Esophagus squamous epithelium (tissue), 4 donors: ENCODE results near the gene MYO9A.

Source experiments
- CTCF ChIP-seq, 6 experiments: fragments of 450-650 bp in 4 of 6; fragments of 200-600 bp in 2 of 6; sonication (generic) in 2 of 6; IDR thresholded peaks; one replicate each; pipeline ENCODE4 v1.5.1; 2016 to 2019; ENCODE audit warnings: antibody characterized with exemption in 6 of 6, mild to moderate bottlenecking in 4 of 6, moderate library complexity in 4 of 6
- POLR2A ChIP-seq, 4 donors: fragments of 450-650 bp; IDR thresholded peaks; one replicate each; pipeline ENCODE4 v1.6.1; 2017; ENCODE audit warnings: antibody characterized with exemption in 4 of 4, mild to moderate bottlenecking in 4 of 4, moderate library complexity in 3 of 4

DNA sequence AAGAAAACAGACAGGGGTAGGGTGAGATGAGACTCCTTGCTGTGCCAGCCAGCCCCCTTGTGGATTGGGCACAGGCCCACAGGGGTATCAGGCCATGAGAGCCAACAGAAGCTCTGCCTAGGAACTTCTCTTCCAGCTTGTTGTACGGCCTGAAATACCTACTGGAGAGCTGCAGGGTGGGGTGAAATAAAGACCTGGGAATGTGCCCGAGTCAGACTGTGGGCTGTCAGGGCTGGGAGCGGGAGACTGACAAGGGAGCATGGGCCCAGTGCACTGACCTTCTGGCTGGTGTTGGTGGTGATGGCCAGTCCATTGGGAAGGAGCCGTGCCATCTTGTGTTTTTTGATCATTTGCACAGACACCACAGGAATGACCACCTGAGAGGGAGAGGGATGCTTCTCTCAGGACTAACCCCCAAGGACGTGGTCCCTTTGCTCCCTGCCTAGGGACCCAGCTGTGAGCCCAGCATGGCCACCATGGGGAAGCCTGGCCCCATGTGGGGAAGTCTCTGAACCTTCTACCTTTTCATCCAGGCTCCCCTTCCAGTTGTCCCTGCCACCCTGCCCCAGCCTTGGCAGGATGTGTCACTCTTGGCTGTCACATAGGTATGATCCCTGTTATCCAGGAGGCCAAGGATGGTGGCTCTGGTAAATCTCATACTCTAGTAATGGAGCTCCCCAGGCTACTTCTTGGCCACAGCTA is 48.9 kb upstream of the MYO9A start:
- TF ChIP-seq CTCF (IDR thresholded peaks at IDR 0.05) (no peak), POLR2A (IDR thresholded peaks at IDR 0.05) (no peak)
